ENCODE measurements around the gene KCNG2.

GRCh38 chr18:79942786-79943607, 145.3 kb downstream of the KCNG2 start:
- no peak for TF ChIP-seq CTCF (IDR thresholded peaks at IDR 0.05)
- no peak for TF ChIP-seq EZH2 (IDR thresholded peaks at IDR 0.05; ENCODE audit: borderline replicate concordance, insufficient read depth, low read depth, low read length, poor library complexity, severe bottlenecking)
